Lower lobe of right lung (tissue), 2 donors: ENCODE measurements around the gene LAIR2. TPM values are rescaled to one million over a fixed set of nuclear protein-coding genes. Genes with fewer than 3 reads are reported as not detected.
A peak's percentile ranks its signal among the peaks of the same experiment; 100 is the strongest.
"Not testable (repeated sequence)": the region's sequence is repeated elsewhere in the genome, so short reads cannot be mapped to it uniquely, and the experiment has no call there.

Experiments
- ATAC-seq, 2 donors: fragments of 200-7000 bp; cut with Tn5 transposase; one replicate each; pipeline ENCODE4 v1.9.1; 2020 to 2022; ENCODE audit warnings: mild to moderate bottlenecking in 2 of 2, moderate library complexity in 2 of 2
- DNase-seq: peaks from one replicate; pipeline ENCODE4 v3.0.0-alpha.2; 2020
- H3K27ac ChIP-seq: fragments of 200-600 bp; one replicate; pipeline ENCODE4 v1.8.0; 2022
- H3K27me3 ChIP-seq: fragments of 200-600 bp; one replicate; pipeline ENCODE4 v1.8.0; 2022; ENCODE audit warnings: low read depth
- H3K36me3 ChIP-seq: fragments of 200-600 bp; one replicate; pipeline ENCODE4 v1.8.0; 2022; ENCODE audit warnings: mild to moderate bottlenecking
- H3K4me1 ChIP-seq: fragments of 200-600 bp; one replicate; pipeline ENCODE4 v1.8.0; 2022
- H3K4me3 ChIP-seq: fragments of 200-600 bp; one replicate; pipeline ENCODE4 v1.8.0; 2022; ENCODE audit warnings: mild to moderate bottlenecking
- H3K9me3 ChIP-seq: fragments of 200-600 bp; one replicate; pipeline ENCODE4 v1.8.0; 2022
- CTCF ChIP-seq: fragments of 200-600 bp; IDR thresholded peaks from one replicate; pipeline ENCODE4 v1.8.0; 2022; ENCODE audit warnings: antibody characterized with exemption, mild to moderate bottlenecking
- intact Hi-C: fragments of 100-400 bp; cut with DNase I; formaldehyde crosslinking; loops from one replicate; pipeline ENCODE4 v1.11.0; 2022
- total RNA-seq: library from RNA; stranded (reverse); fragmentation: NEBNext Ultra II Directional; extraction: Animal tissue kit (Norgen Biotek cat#: 25700); gene quantifications from one replicate; pipeline ENCODE4 v1.2.1, GENCODE V29; 2021
- donor health status: DM: no; HTN: yes; CAD: no; lungs with severe emphysema.

Gene LAIR2
- total RNA-seq, 1 donor from 2014 or later, result 0.95 TPM

GRCh38 chr19:54463531-54464043 lies 39.0 kb upstream of the LAIR2 start, which contains the start of gene LENG9:
Gene LENG9 (minus strand): TSS chr19:54463778. CDS start chr19:54463526, 252 bp downstream.
- DNase-seq, result peak; percentile 100
- H3K4me1 ChIP-seq, result peaks cover 52% of the 10 kb centered on the region

GRCh38 chr19:54464044-54464629 lies 38.5 kb upstream of the LAIR2 start:
- peaks cover 32% of the 10 kb centered on the region for H3K36me3 ChIP-seq
- ATAC-seq (peak; percentile 83), DNase-seq (peak; percentile 96)
- no peaks in the 10 kb centered on the region for H3K9me3 ChIP-seq
- intact Hi-C loops, result no loop called here
- H3K27ac ChIP-seq, result peak overlapping the region; percentile 98
- peak overlapping the region; percentile 75 for H3K4me3 ChIP-seq
- H3K27me3 ChIP-seq, result peaks cover 3% of the 10 kb centered on the region
- no peak for TF ChIP-seq CTCF
- peaks cover 53% of the 10 kb centered on the region for H3K4me1 ChIP-seq

More at GRCh38 chr19:54463531-54464043, 39.0 kb upstream of the LAIR2 start, which contains the start of gene LENG9:
- peak within 1 kb of the TSS; percentile 98 for H3K27ac ChIP-seq
- no peaks in the 10 kb centered on the region for H3K9me3 ChIP-seq
- H3K36me3 ChIP-seq, result peaks cover 37% of the 10 kb centered on the region
- H3K4me3 ChIP-seq, result peak within 1 kb of the TSS; percentile 75
- peak; percentile 80 to 88 for ATAC-seq
- no peak for TF ChIP-seq CTCF
- intact Hi-C loops, result no loop called here
- no peaks in the 10 kb centered on the region for H3K27me3 ChIP-seq

GRCh38 chr19:54464630-54465425 lies 37.8 kb upstream of the LAIR2 start:
- Histone ChIP-seq H3K4me1 (peaks cover 53% of the 10 kb centered on the region), H3K36me3 (peaks cover 25% of the 10 kb centered on the region), H3K27me3 (peaks cover 10% of the 10 kb centered on the region), H3K9me3 (no peaks in the 10 kb centered on the region), H3K4me3 (peak overlapping the region; percentile 75), H3K27ac (peak overlapping the region; percentile 98)
- no peak for TF ChIP-seq CTCF
- intact Hi-C loops, result no loop called here
- DNase-seq (peak; percentile 97), ATAC-seq (peak; percentile 81 to 84)

GRCh38 chr19:54465426-54466109 lies 37.1 kb upstream of the LAIR2 start:
- H3K4me1 ChIP-seq, result peaks cover 53% of the 10 kb centered on the region

GRCh38 chr19:54466110-54466480 lies 36.5 kb upstream of the LAIR2 start:
- H3K4me3 ChIP-seq, H3K9me3 ChIP-seq, ATAC-seq, H3K27ac ChIP-seq, intact Hi-C loops: not testable (repeated sequence)
- H3K4me1 ChIP-seq, result peaks cover 52% of the 10 kb centered on the region
- peaks cover 22% of the 10 kb centered on the region for H3K27me3 ChIP-seq
- peaks cover 12% of the 10 kb centered on the region for H3K36me3 ChIP-seq
- peak; percentile 45 for DNase-seq

More at GRCh38 chr19:54465426-54466109, 37.1 kb upstream of the LAIR2 start:
- Histone ChIP-seq H3K4me3 (no peak overlapping the region), H3K9me3 (no peaks in the 10 kb centered on the region), H3K27ac (no peak overlapping the region), H3K27me3 (peaks cover 17% of the 10 kb centered on the region), H3K36me3 (peaks cover 17% of the 10 kb centered on the region)
- TF ChIP-seq CTCF, result no peak
- DNase-seq, result peak; percentile 52
- intact Hi-C loops, result no loop called here
- ATAC-seq, result no peak
